ENCODE results near the gene WASF3. TPM values are rescaled to one million over a fixed set of nuclear protein-coding genes. Genes with fewer than 3 reads are reported as not detected.

Gene WASF3
- total RNA-seq, 4 donors from 2014 or later, result 5.4 to 11.6 (median 7.6) TPM

- Histone ChIP-seq H3K9me3 (no peaks in the 10 kb centered on the region), H3K27ac (no peak overlapping the region), H3K4me3 (no peak overlapping the region), H3K4me1 (no peaks in the 10 kb centered on the region), H3K36me3 (no peaks in the 10 kb centered on the region), H3K27me3 (no peaks in the 10 kb centered on the region)
- intact Hi-C loops (cut with DNase I; ENCODE audit: low total_unique reads) (no loop called here), in situ Hi-C loops (cut with MboI; ENCODE audit: low sequenced_read_pairs in 4 of 4) (loop anchor here in 1 of 4 donors (25.0 kb wide), 1 partner anchor 226 kb away; no protein-coding TSS in a partner anchor)
- no peak for ATAC-seq
- TF ChIP-seq POLR2A (IDR thresholded peaks at IDR 0.05), result no peak
- TF ChIP-seq CTCF (IDR thresholded peaks at IDR 0.05 in 4 of 5, conservative IDR thresholded peaks at IDR 0.05 in 1 of 5), result no peak
- DNase-seq, result no peak
These were observed 153.7 kb downstream of the WASF3 start for GRCh38 chr13:26711211-26711610.

GRCh38 chr13:26713341-26713740 lies 155.9 kb downstream of the WASF3 start:
- DNase-seq, result no peak
- no peak for ATAC-seq
- Histone ChIP-seq H3K27ac (no peak overlapping the region), H3K27me3 (no peaks in the 10 kb centered on the region), H3K4me1 (no peaks in the 10 kb centered on the region), H3K9me3 (no peaks in the 10 kb centered on the region), H3K4me3 (no peak overlapping the region), H3K36me3 (no peaks in the 10 kb centered on the region)
- in situ Hi-C loops (cut with MboI; ENCODE audit: low sequenced_read_pairs in 4 of 4) (loop anchor here in 1 of 4 donors (25.0 kb wide), 1 partner anchor 224 kb away; no protein-coding TSS in a partner anchor), intact Hi-C loops (cut with DNase I; ENCODE audit: low total_unique reads) (no loop called here)
- no peak for TF ChIP-seq CTCF (IDR thresholded peaks at IDR 0.05 in 4 of 5, conservative IDR thresholded peaks at IDR 0.05 in 1 of 5)
- TF ChIP-seq POLR2A (IDR thresholded peaks at IDR 0.05), result no peak

- ATAC-seq, result no peak
- DNase-seq, result no peak
- Histone ChIP-seq H3K27me3 (no peaks in the 10 kb centered on the region), H3K9me3 (no peaks in the 10 kb centered on the region), H3K4me3 (no peak overlapping the region), H3K27ac (no peak overlapping the region), H3K36me3 (no peaks in the 10 kb centered on the region), H3K4me1 (no peaks in the 10 kb centered on the region)
- TF ChIP-seq POLR2A (IDR thresholded peaks at IDR 0.05) (no peak), CTCF (IDR thresholded peaks at IDR 0.05 in 4 of 5, conservative IDR thresholded peaks at IDR 0.05 in 1 of 5) (no peak)
- intact Hi-C loops (cut with DNase I; ENCODE audit: low total_unique reads) (no loop called here), in situ Hi-C loops (cut with MboI; ENCODE audit: low sequenced_read_pairs in 4 of 4) (loop anchor here in 1 of 4 donors (25.0 kb wide), 1 partner anchor 220 kb away; no protein-coding TSS in a partner anchor)
These were observed 159.5 kb downstream of the WASF3 start for GRCh38 chr13:26716984-26717383.

GRCh38 chr13:26718146-26718545 lies 160.7 kb downstream of the WASF3 start:
- ATAC-seq, result no peak

More at GRCh38 chr13:26718146-26718545, 160.7 kb downstream of the WASF3 start:
- DNase-seq, result no peak
- Histone ChIP-seq H3K27me3 (no peaks in the 10 kb centered on the region), H3K9me3 (no peaks in the 10 kb centered on the region), H3K4me1 (no peaks in the 10 kb centered on the region), H3K36me3 (no peaks in the 10 kb centered on the region), H3K27ac (no peak overlapping the region), H3K4me3 (no peak overlapping the region)
- no peak for TF ChIP-seq CTCF (IDR thresholded peaks at IDR 0.05 in 4 of 5, conservative IDR thresholded peaks at IDR 0.05 in 1 of 5)
- TF ChIP-seq POLR2A (IDR thresholded peaks at IDR 0.05), result no peak
- intact Hi-C loops (cut with DNase I; ENCODE audit: low total_unique reads), result no loop called here
- in situ Hi-C loops (cut with MboI; ENCODE audit: low sequenced_read_pairs in 4 of 4), result loop anchor here in 1 of 4 donors (25.0 kb wide), 1 partner anchor 219 kb away; no protein-coding TSS in a partner anchor

All from gastrocnemius medialis (tissue), 4 donors.